NCI-H2171 treated with DMSO at 0.1 percent for 48 hours (cell line): Measurements from ENCODE around the gene SLC6A13.

Experiments
- DNase-seq: peaks from one replicate; lab custom pipeline; 2025; lab: John Stamatoyannopoulos, UW

The SLC6A13 gene

GRCh38 chr12:214003-214741 lies 48.5 kb downstream of the SLC6A13 start, which contains the start of gene SLC6A12:
SLC6A12 (minus strand) TSS chr12:214157; CDS start chr12:209986, 4,171 bp downstream.
- DNase-seq: no peak

GRCh38 chr12:213527-213932 lies 49.1 kb downstream of the SLC6A13 start:
- DNase-seq: no peak

DNA sequence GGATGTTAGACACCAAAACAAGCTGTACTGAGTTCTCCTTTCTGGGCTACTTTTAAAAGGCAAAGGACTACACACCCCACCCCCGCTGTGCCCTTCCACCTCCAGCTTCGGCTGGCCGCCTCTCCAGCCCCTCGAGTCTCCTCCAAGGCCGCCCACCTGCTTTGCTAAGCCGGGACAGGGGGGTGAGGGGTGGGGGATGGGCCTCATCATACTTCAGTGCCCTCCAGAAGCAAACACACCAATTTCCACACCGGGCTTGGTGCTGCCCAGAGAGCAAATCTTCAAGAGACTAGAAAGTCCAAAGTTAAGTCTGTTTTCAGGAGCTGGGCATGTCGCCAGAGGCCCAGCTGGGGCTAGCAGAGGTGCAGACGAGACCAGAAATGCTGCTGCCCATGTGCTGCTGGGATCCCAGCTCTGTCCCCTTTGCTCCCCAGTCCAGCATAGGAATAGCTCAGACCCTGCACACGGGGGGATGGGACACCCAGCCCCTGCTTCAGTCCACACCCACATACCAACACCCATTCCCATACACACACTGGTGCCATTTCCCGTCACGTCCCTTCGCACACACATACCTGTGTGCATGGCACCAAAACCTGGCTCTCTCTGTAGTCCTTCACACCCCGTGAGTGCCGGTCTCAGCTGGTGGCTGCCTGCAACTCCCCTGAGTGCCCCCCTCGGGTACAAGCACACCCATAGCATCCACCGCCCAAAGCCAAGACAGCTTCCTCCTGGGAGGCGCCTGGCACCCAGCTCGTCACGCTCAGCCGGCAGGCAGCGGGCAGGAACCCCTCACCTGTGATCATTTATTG lies 49.7 kb downstream of the SLC6A13 start:
- DNase-seq: peak; percentile 58

GRCh38 chr12:212415-212714 lies 50.3 kb downstream of the SLC6A13 start:
- no peak for DNase-seq

DNA sequence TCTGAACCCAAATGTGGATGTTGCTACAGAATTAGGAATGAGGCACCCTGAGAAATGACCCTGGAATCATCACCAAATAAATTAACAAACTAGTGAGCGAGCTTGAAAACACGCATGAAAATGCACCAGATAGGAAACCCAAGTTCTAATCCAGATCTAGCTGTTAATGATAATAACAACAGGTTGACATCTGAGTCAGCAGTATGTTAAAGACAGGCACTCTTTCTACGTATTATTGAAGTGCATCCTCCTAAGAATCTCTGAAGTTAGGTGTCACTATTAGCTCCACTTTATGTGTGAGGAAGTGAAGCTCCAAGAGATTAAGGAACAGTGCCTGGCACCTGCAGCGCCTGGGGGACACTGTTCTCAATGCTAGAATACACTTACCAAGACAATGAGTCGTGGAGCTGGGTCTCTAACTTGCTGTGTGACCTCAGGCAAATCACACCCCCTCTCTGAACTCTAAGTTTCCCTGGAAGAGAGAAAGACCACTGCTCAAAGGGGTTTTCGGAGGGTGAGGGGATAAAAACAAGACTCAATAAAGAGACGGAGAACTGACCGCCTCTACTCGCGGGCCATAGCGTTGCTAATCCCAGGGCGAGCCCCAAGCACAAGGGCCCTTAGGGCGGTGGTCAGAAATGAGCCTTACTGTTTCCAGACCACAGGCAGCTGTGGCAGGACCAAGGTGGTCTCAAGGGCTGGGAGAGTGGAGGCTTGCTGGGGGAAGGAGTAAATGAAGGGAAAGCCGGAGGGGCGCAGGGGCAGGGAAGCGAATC lies 50.8 kb downstream of the SLC6A13 start:
- DNase-seq: no peak

DNA sequence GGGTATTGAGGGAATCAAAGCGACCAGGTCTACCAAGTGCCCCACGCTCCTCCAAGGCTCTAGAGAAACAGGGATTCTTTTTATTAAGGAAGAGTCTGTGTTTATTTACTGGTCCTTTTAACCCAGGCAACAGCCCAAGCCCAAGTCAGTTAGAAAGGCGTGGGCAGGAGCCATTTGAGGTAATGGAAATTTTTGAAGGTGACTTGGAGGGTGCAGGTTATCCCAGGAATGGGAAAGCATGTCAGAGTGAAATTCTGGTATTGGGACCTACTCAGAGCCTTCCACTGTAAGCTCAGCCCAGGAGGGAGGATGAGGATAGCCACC lies 51.5 kb downstream of the SLC6A13 start:
- no peak for DNase-seq

GRCh38 chr12:210277-211141 lies 52.1 kb downstream of the SLC6A13 start:
- no peak for DNase-seq

DNA sequence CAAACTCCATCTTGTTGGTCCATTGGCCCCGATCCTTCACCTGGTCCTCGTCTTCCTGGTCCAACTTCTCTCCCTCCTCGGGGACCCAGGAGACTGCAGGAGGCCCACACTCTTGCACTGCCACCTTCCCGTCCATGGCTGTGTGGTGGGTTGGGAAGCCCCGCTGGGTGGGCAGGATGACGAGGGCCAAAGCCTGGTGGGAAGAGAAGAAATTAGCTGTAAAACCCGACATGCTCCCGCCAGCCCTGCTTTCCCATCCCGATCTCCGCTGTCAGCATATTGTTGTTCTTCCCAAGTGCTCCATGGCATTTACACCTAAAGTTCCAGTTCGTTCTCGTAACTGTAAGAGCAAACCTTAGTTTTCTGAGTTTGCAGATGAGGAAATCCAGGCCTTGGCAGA lies 52.8 kb downstream of the SLC6A13 start:
- no peak for DNase-seq

DNA sequence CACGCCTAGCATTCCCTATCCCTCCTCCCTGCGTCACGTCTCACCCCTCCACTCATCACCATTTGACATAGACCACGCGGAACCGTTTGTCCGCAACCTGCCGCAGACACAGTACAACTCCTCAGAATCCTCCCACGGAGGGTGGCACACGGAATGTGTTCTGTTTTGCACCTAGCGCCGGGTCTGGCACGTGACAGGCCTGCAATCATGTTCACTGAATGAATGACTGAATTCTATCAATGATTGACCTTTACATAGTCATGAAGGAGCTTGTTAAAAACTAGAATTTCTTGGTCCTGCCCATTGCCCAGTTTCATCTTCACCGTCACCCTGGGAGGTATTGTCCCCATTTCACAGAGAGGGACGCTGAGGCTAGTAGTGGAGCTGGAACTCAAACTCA lies 53.4 kb downstream of the SLC6A13 start:
- no peak for DNase-seq

GRCh38 chr12:208813-209212 lies 53.8 kb downstream of the SLC6A13 start:
- DNase-seq: no peak

- DNase-seq: no peak
These were observed 54.8 kb downstream of the SLC6A13 start for GRCh38 chr12:207804-208203.

DNA sequence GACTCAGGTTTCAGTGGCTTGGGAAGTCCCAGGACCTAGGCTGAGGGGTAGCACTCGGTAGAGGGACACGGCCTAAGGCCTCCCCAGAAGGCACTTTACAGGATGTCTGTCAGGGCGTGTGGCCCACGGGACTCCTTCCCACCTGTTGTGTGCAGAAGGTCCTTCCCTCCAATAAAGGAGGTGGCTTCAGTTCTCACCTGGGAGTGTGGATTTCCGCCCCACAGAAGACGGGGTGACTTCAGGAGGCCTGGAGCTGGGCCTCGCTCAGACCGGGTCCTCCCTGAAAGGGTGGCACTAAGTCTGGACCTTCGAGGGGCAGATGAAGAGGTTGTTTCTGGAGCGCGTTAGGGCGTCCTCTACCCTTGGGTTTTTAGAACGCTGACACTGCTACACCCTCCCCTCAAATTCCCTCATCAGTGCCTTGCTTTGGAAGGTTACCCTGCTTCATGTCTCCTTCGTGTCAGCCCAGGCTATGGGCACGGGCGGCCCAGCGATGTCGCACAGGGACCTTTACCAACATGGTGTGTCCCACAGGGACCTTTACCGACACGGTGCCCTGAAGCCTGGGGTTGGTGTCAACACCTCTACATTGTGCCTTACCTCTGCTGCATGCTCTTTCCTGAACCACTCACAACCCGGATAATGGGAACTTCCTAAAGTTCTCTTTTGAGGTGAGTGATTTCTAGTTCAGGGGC lies 55.7 kb downstream of the SLC6A13 start:
- no peak for DNase-seq

DNA sequence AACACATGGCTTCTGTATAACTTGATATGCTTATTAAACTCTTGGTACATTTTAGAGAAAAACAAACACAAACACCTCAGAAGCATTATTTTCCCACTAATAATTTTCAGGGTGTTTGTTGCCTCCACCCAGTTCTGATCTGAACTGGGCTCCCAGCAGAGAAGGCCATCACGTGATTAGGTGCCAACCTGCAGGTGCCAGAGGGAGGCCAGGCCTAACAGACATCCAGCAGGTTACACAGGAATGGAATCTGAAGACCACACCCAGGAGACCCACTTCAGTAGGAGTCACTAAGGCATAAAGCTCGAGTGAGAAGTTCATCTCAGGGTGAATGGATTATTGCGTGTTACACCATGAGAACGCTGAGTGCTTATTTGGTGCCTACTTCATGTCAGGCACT lies 57.6 kb downstream of the SLC6A13 start:
- DNase-seq: no peak

GRCh38 chr12:204261-204678 lies 58.4 kb downstream of the SLC6A13 start:
- no peak for DNase-seq

GRCh38 chr12:203462-204260 lies 59.0 kb downstream of the SLC6A13 start:
- DNase-seq: no peak

DNA sequence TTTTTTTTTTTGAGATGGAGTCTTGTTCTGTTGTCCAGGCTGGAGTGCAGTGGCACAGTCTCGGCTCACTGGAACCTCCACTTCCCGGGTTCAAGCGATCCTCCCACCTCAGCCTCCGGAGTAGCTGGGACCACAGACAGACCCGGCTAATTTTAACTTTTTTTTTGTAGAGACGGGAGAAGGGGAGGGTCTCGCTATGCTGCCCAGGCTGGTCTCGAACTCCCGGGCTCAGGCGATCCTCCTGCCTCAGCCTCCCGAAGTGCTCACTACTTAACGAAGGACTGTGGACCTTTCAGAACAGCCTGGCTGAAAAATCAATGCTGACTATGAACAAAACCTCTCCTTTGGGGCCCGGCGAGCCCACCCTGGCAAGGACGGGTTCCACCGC lies 59.6 kb downstream of the SLC6A13 start:
- DNase-seq: no peak

GRCh38 chr12:202081-202731 lies 60.4 kb downstream of the SLC6A13 start:
- DNase-seq: no peak

GRCh38 chr12:201361-201760 lies 61.3 kb downstream of the SLC6A13 start:
- DNase-seq: no peak

DNA sequence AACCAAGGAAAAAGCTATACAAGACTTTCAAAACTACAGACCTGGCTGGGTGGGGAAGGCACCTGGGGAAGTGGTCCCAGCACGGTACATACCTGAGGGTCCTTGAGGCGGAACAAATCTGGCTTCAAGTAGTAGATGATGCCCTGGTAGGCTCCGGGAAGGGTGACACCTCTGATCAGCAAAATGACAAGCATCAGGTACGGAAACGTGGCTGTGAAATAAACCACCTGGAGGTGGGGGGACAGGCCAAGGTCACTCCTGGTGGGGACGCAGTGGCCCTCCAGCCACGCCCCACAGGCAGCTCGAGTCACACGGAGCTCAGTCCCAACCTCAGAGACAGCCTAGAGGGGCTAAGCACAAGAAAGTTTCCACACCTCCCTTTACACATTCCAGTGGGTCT lies 63.9 kb downstream of the SLC6A13 start:
- no peak for DNase-seq
